ENCODE data around the gene SLC28A1.

GRCh38 chr15:84903751-84904150 is 19.3 kb downstream of the SLC28A1 start:
- TF ChIP-seq CTCF (IDR thresholded peaks at IDR 0.05) (no peak), EP300 (IDR thresholded peaks at IDR 0.05) (no peak), POLR2A (IDR thresholded peaks at IDR 0.05) (no peak)

All from ovary (tissue), 3 donors.